Keratinocyte (primary cell): ENCODE results near the gene CLTC. TPM values are rescaled to one million over a fixed set of nuclear protein-coding genes. Genes with fewer than 3 reads are reported as not detected.

Source experiments
- DNase-seq: peaks from one replicate; pipeline ENCODE4 v3.0.0-alpha.2; 2011; ENCODE audit warnings: low read depth, missing footprints, low spot score
- FAIRE-seq: peaks from 2 replicates; lab custom pipeline; 2011; peaks lifted over from hg19 to GRCh38; lab: Jason Lieb, UNC
- H2AFZ ChIP-seq: 2 replicates; pipeline ENCODE4 v1.6.0; 2012; ENCODE audit warnings: low read length, control low read depth, inconsistent platforms; ENCODE audit not compliant: control insufficient read depth
- H3K27ac ChIP-seq: 2 replicates; pipeline ENCODE4 v1.5.1; 2011; ENCODE audit warnings: low read length; ENCODE audit not compliant: control insufficient read depth, insufficient read depth
- H3K27me3 ChIP-seq: 3 replicates; pipeline ENCODE4 v1.6.0; 2011; ENCODE audit warnings: low read length; ENCODE audit not compliant: control insufficient read depth, insufficient read depth; ENCODE audit errors: extremely low read depth
- H3K36me3 ChIP-seq, 2 experiments: 2 replicates in 1 of 2; 3 replicates in 1 of 2; pipeline ENCODE4 v1.5.1; 2011; ENCODE audit warnings: low read length in 2 of 2, mild to moderate bottlenecking in 1 of 2; ENCODE audit not compliant: control insufficient read depth in 2 of 2, insufficient read depth in 2 of 2; ENCODE audit errors: extremely low read depth in 1 of 2
- H3K4me1 ChIP-seq: 3 replicates; pipeline ENCODE4 v1.5.1; 2011; ENCODE audit warnings: low read length; ENCODE audit not compliant: control insufficient read depth, insufficient read depth; ENCODE audit errors: extremely low read depth
- H3K4me2 ChIP-seq: 3 replicates; pipeline ENCODE4 v1.6.0; 2011; ENCODE audit warnings: low read depth, low read length; ENCODE audit not compliant: control insufficient read depth, insufficient read depth; ENCODE audit errors: extremely low read depth
- H3K4me3 ChIP-seq, 3 experiments: fragments of 200-600 bp in 1 of 3; sonication (generic) in 1 of 3; 2 replicates in 2 of 3; 3 replicates in 1 of 3; pipeline ENCODE4 v1.5.1; 2011 to 2016; ENCODE audit warnings: low read length in 3 of 3, mild to moderate bottlenecking in 3 of 3, control low read depth in 2 of 3, inconsistent platforms in 1 of 3, low read depth in 1 of 3, mixed read lengths in 1 of 3, mixed run types in 1 of 3, moderate library complexity in 1 of 3; ENCODE audit not compliant: control insufficient read depth in 2 of 3, insufficient read depth in 2 of 3; ENCODE audit errors: extremely low read depth in 1 of 3
- H3K79me2 ChIP-seq: 2 replicates; pipeline ENCODE4 v1.6.0; 2012; ENCODE audit warnings: low read length; ENCODE audit not compliant: control insufficient read depth, insufficient read depth
- H3K9ac ChIP-seq: 3 replicates; pipeline ENCODE4 v1.6.0; 2011; ENCODE audit warnings: low read length; ENCODE audit not compliant: control insufficient read depth, insufficient read depth; ENCODE audit errors: extremely low read depth
- H3K9me1 ChIP-seq: 3 replicates; pipeline ENCODE4 v1.6.0; 2011; ENCODE audit warnings: low read length; ENCODE audit not compliant: control insufficient read depth, insufficient read depth; ENCODE audit errors: extremely low read depth
- H3K9me3 ChIP-seq: 2 replicates; pipeline ENCODE4 v1.5.1; 2012; ENCODE audit warnings: low read depth, low read length; ENCODE audit not compliant: control insufficient read depth
- H4K20me1 ChIP-seq: 3 replicates; pipeline ENCODE4 v1.6.0; 2011; ENCODE audit warnings: low read length; ENCODE audit not compliant: control insufficient read depth, insufficient read depth; ENCODE audit errors: extremely low read depth
- EZH2 ChIP-seq: IDR thresholded peaks from one replicate; pipeline ENCODE4 v1.6.1; 2012; ENCODE audit warnings: inconsistent platforms, mild to moderate bottlenecking, low read length, moderate library complexity
- dilution Hi-C: fragments of 300-500 bp; cut with MboI; formaldehyde crosslinking; loops from one replicate; pipeline ENCODE4 v1.7.0; 2020; ENCODE audit warnings: low sequenced_read_pairs; ENCODE audit not compliant: extremely low pct_ligation_motif_present
- polyA plus RNA-seq, 5 experiments: library from polyadenylated mRNA; depleted of rRNA in 3 of 5; stranded (reverse) in 3 of 5; stranded (forward) in 1 of 5; unstranded in 1 of 5; fragments of >200 nt; gene quantifications; 1 replicate in 1 of 5; 2 replicates in 3 of 5; 3 replicates in 1 of 5; pipeline versions ENCODE4 v1.2.1 to v1.2.3, GENCODE V29; 2011 to 2012; ENCODE audit warnings: missing spikeins in 2 of 5, low read depth in 1 of 5, low replicate concordance in 1 of 5
- TF ChIP-seq, protein P1 (sequence below), 3 experiments: IDR thresholded peaks in 1 of 3; conservative IDR thresholded peaks in 1 of 3; optimal IDR thresholded peaks in 1 of 3; 2 replicates in 2 of 3; 3 replicates in 1 of 3; pipeline versions ENCODE3 to v1.5.1; 2011; ENCODE audit warnings: low read length in 3 of 3, mild to moderate bottlenecking in 3 of 3, moderate library complexity in 2 of 3, control low read depth in 1 of 3, inconsistent platforms in 1 of 3; ENCODE audit not compliant: insufficient read depth in 2 of 3; ENCODE audit errors: extremely low read depth in 1 of 3

Gene CLTC
- polyA plus RNA-seq, 1 donor (not counting 4 experiments of a cell fraction or from before 2014, with no cell fraction given), result 209 TPM

GRCh38 chr17:59617156-59617732 lies 2.5 kb upstream of the CLTC start:
- FAIRE-seq, result peak; percentile 34
- dilution Hi-C loops, result no loop called here
- Histone ChIP-seq H3K79me2 (peaks cover 31% of the 10 kb centered on the region), H3K4me3 (peak overlapping the region in 1 of 3 experiments; percentile 97), H4K20me1 (peaks cover 10% of the 10 kb centered on the region), H3K4me2 (peak overlapping the region; percentile 99), H3K9me3 (no peaks in the 10 kb centered on the region), H3K27ac (peak overlapping the region; percentile 1), H3K4me1 (peaks cover 18% of the 10 kb centered on the region), H3K9ac (no peak overlapping the region), H3K27me3 (no peaks in the 10 kb centered on the region), H2AFZ (peak overlapping the region; percentile 21), H3K36me3 (no peaks in the 10 kb centered on the region), H3K9me1 (no peaks in the 10 kb centered on the region)
- TF ChIP-seq, protein P1, sequence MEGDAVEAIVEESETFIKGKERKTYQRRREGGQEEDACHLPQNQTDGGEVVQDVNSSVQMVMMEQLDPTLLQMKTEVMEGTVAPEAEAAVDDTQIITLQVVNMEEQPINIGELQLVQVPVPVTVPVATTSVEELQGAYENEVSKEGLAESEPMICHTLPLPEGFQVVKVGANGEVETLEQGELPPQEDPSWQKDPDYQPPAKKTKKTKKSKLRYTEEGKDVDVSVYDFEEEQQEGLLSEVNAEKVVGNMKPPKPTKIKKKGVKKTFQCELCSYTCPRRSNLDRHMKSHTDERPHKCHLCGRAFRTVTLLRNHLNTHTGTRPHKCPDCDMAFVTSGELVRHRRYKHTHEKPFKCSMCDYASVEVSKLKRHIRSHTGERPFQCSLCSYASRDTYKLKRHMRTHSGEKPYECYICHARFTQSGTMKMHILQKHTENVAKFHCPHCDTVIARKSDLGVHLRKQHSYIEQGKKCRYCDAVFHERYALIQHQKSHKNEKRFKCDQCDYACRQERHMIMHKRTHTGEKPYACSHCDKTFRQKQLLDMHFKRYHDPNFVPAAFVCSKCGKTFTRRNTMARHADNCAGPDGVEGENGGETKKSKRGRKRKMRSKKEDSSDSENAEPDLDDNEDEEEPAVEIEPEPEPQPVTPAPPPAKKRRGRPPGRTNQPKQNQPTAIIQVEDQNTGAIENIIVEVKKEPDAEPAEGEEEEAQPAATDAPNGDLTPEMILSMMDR (optimal IDR thresholded peaks at IDR 0.05 in 1 of 3, IDR thresholded peaks at IDR 0.05 in 1 of 3, conservative IDR thresholded peaks at IDR 0.05 in 1 of 3; ENCODE audit: extremely low read depth in 1 of 3, insufficient read depth in 2 of 3, low read length in 3 of 3), result no peak
- no peak for TF ChIP-seq EZH2
- no peak for DNase-seq

DNA sequence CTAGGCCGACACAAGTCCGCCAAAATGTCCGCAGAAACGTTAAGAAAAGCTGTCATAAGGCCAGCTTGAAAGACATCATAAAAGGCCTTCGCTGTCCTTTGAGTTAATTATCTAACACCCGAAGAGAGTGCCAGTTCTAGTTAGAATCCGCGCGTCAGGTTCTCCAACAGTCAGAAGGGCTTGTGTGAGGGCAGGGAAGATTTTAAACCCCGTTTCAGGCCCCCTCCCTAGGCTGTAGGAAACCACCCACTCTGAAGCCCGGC lies 729 bp upstream of the CLTC start:
- H3K4me1 ChIP-seq, result peaks cover 29% of the 10 kb centered on the region
- dilution Hi-C loops, result no loop called here
- no peaks in the 10 kb centered on the region for H3K9me3 ChIP-seq
- peak overlapping the region; percentile 100 for H3K27ac ChIP-seq
- peak overlapping the region; percentile 99 for H3K4me2 ChIP-seq
- no peaks in the 10 kb centered on the region for H3K9me1 ChIP-seq
- peak overlapping the region; percentile 99 for H3K9ac ChIP-seq
- peak overlapping the region; percentile 96 to 100 (median 97) for H3K4me3 ChIP-seq
- peak overlapping the region; percentile 35 for H2AFZ ChIP-seq
- H3K27me3 ChIP-seq, result no peaks in the 10 kb centered on the region
- H4K20me1 ChIP-seq, result peaks cover 15% of the 10 kb centered on the region
- H3K79me2 ChIP-seq, result peaks cover 49% of the 10 kb centered on the region
- TF ChIP-seq, protein P1 (optimal IDR thresholded peaks at IDR 0.05 in 1 of 3, IDR thresholded peaks at IDR 0.05 in 1 of 3, conservative IDR thresholded peaks at IDR 0.05 in 1 of 3; ENCODE audit: extremely low read depth in 1 of 3, insufficient read depth in 2 of 3, low read length in 3 of 3), result no peak
- no peak for TF ChIP-seq EZH2
- DNase-seq (no peak), FAIRE-seq (no peak)
- no peaks in the 10 kb centered on the region for H3K36me3 ChIP-seq
